Left ventricle myocardium superior (tissue), 1 donor: ENCODE data around the gene DGCR6L. TPM values are rescaled to one million over a fixed set of nuclear protein-coding genes. Genes with fewer than 3 reads are reported as not detected.
"Not testable (repeated sequence)": the region's sequence is repeated elsewhere in the genome, so short reads cannot be mapped to it uniquely, and the experiment has no call there.

Experiments
- ATAC-seq: fragments of 200-7000 bp; cut with Tn5 transposase; one replicate; pipeline ENCODE4 v1.9.1; 2020; ENCODE audit warnings: mild to moderate bottlenecking, moderate library complexity
- DNase-seq: peaks from one replicate; pipeline ENCODE4 v3.0.0-alpha.2; 2020
- intact Hi-C: fragments of 100-400 bp; cut with micrococcal nuclease; formaldehyde crosslinking; loops from one replicate; pipeline ENCODE4 v1.11.0; 2022
- long read RNA-seq: library from polyadenylated mRNA; unstranded; transcript quantifications from one replicate; pipeline ENCODE4 v2.0.0, GENCODE V29; 2021
- total RNA-seq: library from RNA; stranded (reverse); fragmentation: NEBNext Ultra II Directional; extraction: Animal tissue kit (Norgen Biotek cat#: 25700); gene quantifications from one replicate; pipeline ENCODE4 v1.2.1, GENCODE V29; 2021
- donor health status: DM: no; HTN: yes; CAD: no; lungs with severe emphysema.

Gene DGCR6L
- total RNA-seq: 46.8 TPM
- long read RNA-seq, transcript DGCR6L-201 (5 exons, 1,154 nt): major isoform, 135 of 151 reads
- long read RNA-seq, partial matches to known transcripts: 11 of 151 reads
- long read RNA-seq, other reads (novel, unspliced or antisense): 4 of 151 reads

GRCh38 chr22:20319745-20320658 is at the start of gene DGCR6L:
DGCR6L (minus strand) TSS chr22:20320060; CDS start chr22:20319988, 72 bp downstream.
- DNase-seq: peak; percentile 99
- ATAC-seq: peak; percentile 92
- intact Hi-C loops: no loop called here

GRCh38 chr22:20368875-20369274 is 49.0 kb upstream of the DGCR6L start:
- ATAC-seq, intact Hi-C loops, DNase-seq: not testable (repeated sequence)

DNA sequence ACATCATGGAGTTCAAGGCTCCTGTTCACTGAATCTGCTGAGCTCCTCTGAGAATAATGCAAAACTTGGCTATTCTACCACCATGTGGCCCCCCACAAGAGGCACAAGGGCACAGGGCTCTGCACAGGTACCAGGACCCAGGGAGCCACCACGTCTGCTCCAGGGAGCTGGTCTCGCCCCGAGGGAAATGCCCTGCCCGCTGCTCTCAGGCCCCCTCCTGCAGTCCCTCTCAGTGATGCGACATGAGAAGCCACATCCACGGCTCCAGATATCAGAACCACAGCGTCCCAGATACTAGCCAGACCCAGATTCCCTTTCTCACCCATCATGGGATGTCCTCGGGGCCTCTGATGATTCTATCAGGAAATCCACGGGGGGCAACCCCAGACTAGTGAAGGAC is 47.0 kb upstream of the DGCR6L start:
- ATAC-seq, intact Hi-C loops: not testable (repeated sequence)

DNA sequence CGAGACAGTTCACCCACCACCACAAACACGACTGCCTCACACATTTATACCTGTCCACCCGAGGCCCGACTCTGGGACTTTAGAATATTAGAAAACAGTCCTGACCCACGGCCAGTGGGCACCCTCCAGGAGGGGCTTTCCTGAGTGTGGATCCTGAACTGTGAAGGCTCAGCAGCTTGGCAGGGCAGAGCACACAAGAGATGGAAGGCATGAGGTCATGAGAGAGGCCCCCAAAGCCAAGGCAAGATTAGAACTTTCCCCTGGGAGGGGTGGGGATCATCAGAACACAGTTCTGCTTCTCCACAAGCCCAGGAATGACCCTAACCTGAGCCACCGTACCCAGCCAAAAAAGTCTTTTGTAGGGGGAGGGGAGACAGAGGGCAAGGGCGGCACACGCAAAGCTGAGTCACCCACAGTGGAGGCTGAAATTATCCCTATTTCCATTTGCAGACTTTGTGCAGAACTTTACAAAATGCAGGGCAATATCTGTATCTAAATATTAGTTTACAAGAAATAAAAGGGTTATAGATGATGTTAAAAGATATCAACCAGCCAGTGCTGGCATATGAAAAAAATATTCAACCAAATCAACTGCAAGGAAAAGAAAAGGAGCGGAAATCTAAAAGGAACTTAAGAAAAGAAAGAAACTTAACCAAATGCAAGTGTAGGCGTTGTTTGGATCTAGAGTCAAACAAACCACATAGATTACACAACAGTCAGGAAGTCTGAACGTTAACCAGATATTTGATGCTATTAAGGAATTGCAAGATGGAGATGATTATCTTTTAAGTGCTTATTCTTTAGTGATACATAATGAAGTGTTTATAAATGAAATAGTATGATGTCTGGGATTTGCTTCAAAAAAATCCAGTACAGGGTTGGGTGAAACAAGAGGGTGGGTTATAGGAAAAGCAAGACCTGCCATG is 44.7 kb upstream of the DGCR6L start:
- intact Hi-C loops, DNase-seq, ATAC-seq: not testable (repeated sequence)

More for the DNA sequence above, 47.0 kb upstream of the DGCR6L start:
- DNase-seq: not testable (repeated sequence)

DNA sequence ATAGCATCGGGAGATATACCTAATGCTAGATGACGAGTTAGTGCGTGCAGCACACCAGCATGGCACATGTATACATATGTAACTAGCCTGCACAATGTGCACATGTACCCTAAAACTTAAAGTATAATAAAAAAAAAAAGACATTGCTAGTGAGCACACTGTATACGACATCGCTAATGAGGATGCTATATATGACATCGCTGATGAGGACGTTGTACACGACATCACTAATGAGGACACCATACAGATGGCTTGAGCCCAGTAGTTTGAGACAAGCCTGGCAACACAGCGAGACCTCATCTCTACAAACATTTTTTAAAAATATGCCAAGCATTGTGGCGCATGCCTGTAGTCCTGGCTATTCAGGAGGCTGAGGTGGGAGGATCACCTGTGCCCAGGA is 42.5 kb upstream of the DGCR6L start:
- intact Hi-C loops, ATAC-seq, DNase-seq: not testable (repeated sequence)

DNA sequence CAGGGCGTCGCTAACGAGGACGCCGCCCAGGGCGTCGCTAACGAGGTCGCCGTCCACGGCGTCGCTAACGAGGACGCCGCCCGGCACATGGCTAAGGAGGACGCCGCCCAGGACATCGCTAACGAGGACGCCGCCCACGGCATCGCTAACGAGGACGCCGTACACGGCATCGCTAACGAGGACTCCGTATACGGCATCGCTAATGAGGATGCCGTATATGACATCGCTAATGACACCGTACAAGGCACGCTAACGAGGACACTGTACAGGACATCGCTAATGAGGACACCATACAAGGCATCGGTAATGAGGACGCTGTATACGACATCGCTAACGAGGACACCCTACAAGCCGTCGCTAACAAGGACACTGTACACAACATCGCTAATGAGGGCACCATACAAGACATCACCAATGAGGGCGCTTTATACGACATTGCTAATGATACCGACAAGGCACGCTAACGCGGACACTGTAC is 41.9 kb upstream of the DGCR6L start:
- intact Hi-C loops, DNase-seq, ATAC-seq: not testable (repeated sequence)

- intact Hi-C loops, ATAC-seq, DNase-seq: not testable (repeated sequence)
Observed at GRCh38 chr22:20360866-20361751, 41.2 kb upstream of the DGCR6L start.

- ATAC-seq, DNase-seq, intact Hi-C loops: not testable (repeated sequence)
Observed at GRCh38 chr22:20360261-20360660, 40.4 kb upstream of the DGCR6L start.

GRCh38 chr22:20358503-20359239 is 38.8 kb upstream of the DGCR6L start:
- intact Hi-C loops, DNase-seq, ATAC-seq: not testable (repeated sequence)

DNA sequence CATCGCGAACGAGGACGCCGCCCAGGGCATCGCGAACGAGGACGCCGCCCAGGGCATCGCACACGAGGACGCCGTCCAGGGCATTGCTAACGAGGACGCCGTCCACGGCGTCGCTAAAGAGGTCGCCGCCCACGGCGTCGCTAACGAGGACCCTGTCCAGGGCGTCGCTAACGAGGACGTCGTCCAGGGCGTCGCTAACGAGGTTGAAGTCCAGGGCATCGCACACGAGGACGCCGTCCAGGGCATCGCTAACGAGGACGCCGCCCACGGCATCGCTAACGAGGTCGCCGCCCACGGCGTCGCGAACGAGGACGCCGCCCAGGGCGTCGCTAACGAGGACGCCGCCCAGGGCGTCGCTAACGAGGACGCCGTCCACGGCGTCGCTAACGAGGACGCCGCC is 38.1 kb upstream of the DGCR6L start:
- DNase-seq, intact Hi-C loops, ATAC-seq: not testable (repeated sequence)

GRCh38 chr22:20356906-20357305 is 37.0 kb upstream of the DGCR6L start:
- ATAC-seq, intact Hi-C loops, DNase-seq: not testable (repeated sequence)

- DNase-seq, intact Hi-C loops, ATAC-seq: not testable (repeated sequence)
Observed at GRCh38 chr22:20355939-20356636, 36.2 kb upstream of the DGCR6L start.

- ATAC-seq (no peak), DNase-seq (no peak)
- intact Hi-C loops: no loop called here
Observed at GRCh38 chr22:20354238-20354975, 34.5 kb upstream of the DGCR6L start.

DNA sequence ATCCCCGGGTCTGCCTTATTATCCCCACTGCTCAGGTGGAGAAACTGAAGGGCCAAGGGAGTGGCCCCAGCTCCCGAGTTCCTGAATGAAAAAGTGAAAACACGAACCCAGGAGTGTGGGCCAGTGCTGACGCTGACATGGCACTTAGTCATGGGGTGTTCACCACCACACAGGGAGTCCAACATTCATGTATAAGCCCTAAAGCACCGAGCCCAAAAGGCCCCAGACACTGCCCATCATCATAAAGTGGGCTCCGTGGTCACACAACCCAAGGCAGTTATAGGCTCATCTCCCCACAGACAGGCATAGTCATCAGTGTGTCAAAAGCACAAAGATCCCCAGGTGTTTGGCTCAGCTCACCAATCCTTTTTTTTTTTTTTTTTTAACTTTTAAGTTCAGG is 32.7 kb upstream of the DGCR6L start:
- DNase-seq, intact Hi-C loops: not testable (repeated sequence)

DNA sequence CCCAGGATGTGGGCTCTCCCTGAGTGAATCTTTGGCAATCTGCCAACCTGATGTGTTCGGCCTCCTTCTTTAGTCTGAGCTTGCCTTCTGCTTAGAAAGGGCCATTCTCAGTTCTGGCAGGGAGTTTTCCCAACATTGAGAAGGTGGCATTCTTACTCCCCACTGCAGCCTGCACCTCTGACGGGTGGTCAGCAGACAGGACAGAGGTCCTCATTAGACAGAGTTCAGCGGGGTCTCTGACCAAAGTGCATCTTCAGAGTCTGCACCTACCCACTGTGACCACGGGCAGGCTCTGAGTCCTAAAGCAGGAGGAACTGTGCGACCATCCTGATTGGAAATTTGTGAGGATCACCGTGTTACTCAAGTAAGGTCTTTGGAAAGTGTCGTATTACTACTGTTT is 26.7 kb upstream of the DGCR6L start:
- DNase-seq, intact Hi-C loops, ATAC-seq: not testable (repeated sequence)

More for the DNA sequence above, 32.7 kb upstream of the DGCR6L start:
- ATAC-seq: not testable (repeated sequence)

GRCh38 chr22:20338291-20338690 is 18.4 kb upstream of the DGCR6L start:
- intact Hi-C loops, DNase-seq, ATAC-seq: not testable (repeated sequence)
